SU-DHL-6 (cell line): ENCODE data around the gene AGBL4.

Source experiments
- H2AFZ ChIP-seq: fragments of 200-600 bp; sonication (generic); 2 replicates; pipeline ENCODE4 v1.6.1; 2014; ENCODE audit warnings: low read depth, mild to moderate bottlenecking, moderate library complexity, mixed read lengths, antibody characterized with exemption, low read length; ENCODE audit not compliant: severe bottlenecking
- H3F3A ChIP-seq: fragments of 200-600 bp; shearing (Covaris generic); 2 replicates; pipeline ENCODE4 v1.6.0; 2016; ENCODE audit warnings: antibody characterized with exemption, mild to moderate bottlenecking; ENCODE audit not compliant: insufficient read depth
- H3K27ac ChIP-seq: fragments of 200-600 bp; sonication (generic); 2 replicates; pipeline ENCODE4 v1.5.1; 2016; ENCODE audit warnings: low read depth, mild to moderate bottlenecking, low read length, moderate library complexity, mixed read lengths
- H3K27me3 ChIP-seq: fragments of 200-600 bp; sonication (generic), shearing (Covaris generic); 2 replicates; pipeline ENCODE4 v1.6.0; 2014; ENCODE audit warnings: mild to moderate bottlenecking, low read length
- H3K36me3 ChIP-seq: fragments of 200-600 bp; sonication (generic); 2 replicates; pipeline ENCODE4 v1.6.1; 2014; ENCODE audit warnings: mild to moderate bottlenecking, low read length, mixed read lengths
- H3K4me2 ChIP-seq: fragments of 300-600, 200-600 bp; shearing (Covaris generic), sonication (generic); 2 replicates; pipeline ENCODE4 v1.6.0; 2014; ENCODE audit warnings: low read length, low read depth, mild to moderate bottlenecking; ENCODE audit not compliant: poor library complexity, severe bottlenecking
- H3K4me3 ChIP-seq: fragments of 200-600 bp; sonication (generic); 2 replicates; pipeline ENCODE4 v1.5.1; 2014; ENCODE audit warnings: antibody characterized with exemption, low read length, mild to moderate bottlenecking, mixed read lengths; ENCODE audit not compliant: insufficient read depth, poor library complexity, severe bottlenecking
- H3K79me2 ChIP-seq: fragments of 200-600 bp; sonication (generic); 2 replicates; pipeline ENCODE4 v1.6.1; 2014; ENCODE audit warnings: mild to moderate bottlenecking, low read length, moderate library complexity; ENCODE audit not compliant: insufficient read depth
- H3K9ac ChIP-seq: fragments of 200-600 bp; sonication (generic); 2 replicates; pipeline ENCODE4 v1.7.0; 2014; ENCODE audit warnings: mild to moderate bottlenecking, low read length
- H3K9me2 ChIP-seq: fragments of 200-600 bp; sonication (generic); replicated peaks from 2 replicates; pipeline ENCODE4 v1.6.1; 2014; ENCODE audit warnings: low read length; ENCODE audit not compliant: insufficient read depth
- H3K9me3 ChIP-seq: fragments of 200-600 bp; sonication (generic); 2 replicates; pipeline ENCODE4 v1.6.1; 2014; ENCODE audit warnings: low read length, mixed read lengths; ENCODE audit not compliant: insufficient read depth
- H4K20me1 ChIP-seq: fragments of 200-600 bp; sonication (generic); 2 replicates; pipeline ENCODE4 v1.6.1; 2014; ENCODE audit warnings: low read depth, mild to moderate bottlenecking, antibody characterized with exemption, low read length, moderate library complexity, mixed read lengths
- CTCF ChIP-seq: fragments of 200-600 bp; sonication (generic); IDR thresholded peaks from one replicate; pipeline ENCODE4 v1.5.1; 2017; ENCODE audit warnings: antibody characterized with exemption, mild to moderate bottlenecking, low read length, moderate library complexity; ENCODE audit not compliant: insufficient read depth, poor library complexity, severe bottlenecking
- EZH2phosphoT487 ChIP-seq: fragments of 200-600 bp; sonication (generic), shearing (Covaris generic); conservative IDR thresholded peaks from 2 replicates; pipeline ENCODE4 v1.6.1; 2018; ENCODE audit warnings: mild to moderate bottlenecking, antibody characterized with exemption, low read length, moderate library complexity, mixed read lengths

AGBL4 gene

GRCh38 chr1:48846441-48846840, 1177.3 kb downstream of the AGBL4 start:
- H3K36me3 ChIP-seq = no peaks in the 10 kb centered on the region
- no peaks in the 10 kb centered on the region for H4K20me1 ChIP-seq

GRCh38 chr1:48844187-48844586, 1179.6 kb downstream of the AGBL4 start:
- Histone ChIP-seq H3K9me2 (no peaks in the 10 kb centered on the region), H3F3A (no peaks in the 10 kb centered on the region), H3K36me3 (no peaks in the 10 kb centered on the region), H3K27me3 (no peaks in the 10 kb centered on the region), H4K20me1 (no peaks in the 10 kb centered on the region), H3K4me2 (no peak overlapping the region), H3K27ac (no peak overlapping the region), H3K9ac (no peak overlapping the region), H3K79me2 (no peaks in the 10 kb centered on the region), H3K9me3 (no peaks in the 10 kb centered on the region), H3K4me3 (no peak overlapping the region), H2AFZ (no peak overlapping the region)
- TF ChIP-seq CTCF (no peak), EZH2phosphoT487 (no peak)

More at GRCh38 chr1:48846441-48846840, 1177.3 kb downstream of the AGBL4 start:
- no peak overlapping the region for H3K4me3 ChIP-seq
- TF ChIP-seq CTCF (no peak), EZH2phosphoT487 (no peak)
- no peaks in the 10 kb centered on the region for H3K27me3 ChIP-seq
- H3K4me2 ChIP-seq = no peak overlapping the region
- H3K79me2 ChIP-seq = no peaks in the 10 kb centered on the region
- H3K9ac ChIP-seq = no peak overlapping the region
- H3K9me2 ChIP-seq = no peaks in the 10 kb centered on the region
- no peaks in the 10 kb centered on the region for H3K9me3 ChIP-seq
- no peaks in the 10 kb centered on the region for H3F3A ChIP-seq
- no peak overlapping the region for H2AFZ ChIP-seq
- H3K27ac ChIP-seq = no peak overlapping the region

GRCh38 chr1:48841966-48842365, 1181.8 kb downstream of the AGBL4 start:
- Histone ChIP-seq H3K9me2 (no peaks in the 10 kb centered on the region), H3K4me3 (no peak overlapping the region), H3K4me2 (no peak overlapping the region), H3K27ac (no peak overlapping the region), H3K9ac (no peak overlapping the region), H3K79me2 (no peaks in the 10 kb centered on the region), H3K9me3 (no peaks in the 10 kb centered on the region), H2AFZ (no peak overlapping the region), H4K20me1 (no peaks in the 10 kb centered on the region), H3K36me3 (no peaks in the 10 kb centered on the region), H3F3A (no peaks in the 10 kb centered on the region), H3K27me3 (no peaks in the 10 kb centered on the region)
- no peak for TF ChIP-seq EZH2phosphoT487
- no peak for TF ChIP-seq CTCF
